ENCODE data around the gene DENND10.
"Not testable (repeated sequence)": the region's sequence is repeated elsewhere in the genome, so short reads cannot be mapped to it uniquely, and the experiment has no call there.

DENND10 gene

DNA sequence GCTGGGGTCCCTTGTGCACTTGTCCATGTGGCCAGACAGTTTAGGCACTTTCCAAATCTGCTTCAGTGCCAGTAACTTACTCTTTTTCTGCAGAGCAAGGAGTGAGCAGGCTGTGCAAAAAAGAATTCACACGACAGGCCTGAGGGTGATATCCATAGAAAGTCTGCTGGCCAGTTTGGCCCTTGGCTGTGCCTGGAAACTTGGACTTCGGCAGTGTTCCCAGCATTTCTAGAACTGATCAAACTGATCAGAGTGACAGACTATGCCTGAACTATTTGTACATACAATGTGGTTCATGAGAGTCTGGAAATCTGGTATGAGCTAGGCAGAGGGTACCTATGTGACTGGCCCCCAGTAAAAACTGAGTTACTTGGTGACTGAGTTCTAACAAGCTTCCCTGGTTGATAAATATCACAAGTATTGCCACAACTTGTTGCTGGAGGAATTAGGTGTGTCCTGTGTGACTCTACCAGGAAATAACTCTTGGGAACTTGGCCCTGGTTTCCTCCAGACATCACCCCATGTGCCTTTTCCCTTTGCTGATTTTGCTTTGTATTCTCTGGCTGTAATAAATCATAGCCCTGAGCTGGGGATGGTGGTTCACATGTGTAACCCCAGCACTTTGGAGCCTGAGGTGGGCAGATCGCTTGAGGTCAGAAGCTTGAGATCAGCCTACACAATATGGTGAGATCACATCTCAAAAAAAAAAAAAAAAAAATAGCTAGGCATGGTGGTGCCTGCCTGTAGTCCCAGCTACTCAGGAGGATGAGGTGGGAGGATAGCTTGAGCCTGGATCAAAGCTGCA lies 3.3 kb upstream of the DENND10 start:
- no peak for FAIRE-seq

DNA sequence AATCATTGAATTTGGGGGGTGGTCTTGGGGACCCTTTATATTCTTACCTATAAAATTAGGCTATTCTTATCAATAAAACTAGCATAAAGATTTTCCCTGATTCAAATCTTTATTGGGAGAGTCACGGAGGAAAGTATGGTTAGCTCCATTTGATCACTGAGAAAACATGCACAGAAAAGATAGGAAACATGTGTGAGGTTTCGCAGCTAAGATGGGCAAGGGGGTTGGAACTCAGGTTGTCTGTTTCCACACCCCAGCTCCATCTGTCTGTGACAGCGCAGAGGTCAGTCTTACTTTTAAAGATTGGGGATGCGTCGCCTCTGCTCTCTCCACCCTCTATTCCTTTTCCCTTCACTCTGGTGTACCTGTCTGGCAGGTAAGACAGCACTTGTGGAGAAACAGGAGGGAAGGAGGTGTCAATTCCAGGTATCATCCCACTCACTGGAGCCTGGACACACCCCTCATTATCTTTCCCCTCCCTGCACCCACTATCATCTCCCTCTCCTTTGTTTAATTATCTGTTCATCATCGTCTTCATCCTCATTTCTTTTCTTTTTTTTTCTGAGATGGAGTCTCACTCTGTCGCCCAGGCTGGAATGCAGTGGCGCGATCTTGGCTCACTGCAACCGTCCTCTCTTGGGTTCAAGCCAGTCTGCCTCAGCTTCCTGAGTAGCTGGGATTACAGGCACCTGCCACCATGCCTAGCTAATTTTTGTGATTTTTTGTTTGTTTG lies 2.4 kb upstream of the DENND10 start:
- no peak for FAIRE-seq

DNA sequence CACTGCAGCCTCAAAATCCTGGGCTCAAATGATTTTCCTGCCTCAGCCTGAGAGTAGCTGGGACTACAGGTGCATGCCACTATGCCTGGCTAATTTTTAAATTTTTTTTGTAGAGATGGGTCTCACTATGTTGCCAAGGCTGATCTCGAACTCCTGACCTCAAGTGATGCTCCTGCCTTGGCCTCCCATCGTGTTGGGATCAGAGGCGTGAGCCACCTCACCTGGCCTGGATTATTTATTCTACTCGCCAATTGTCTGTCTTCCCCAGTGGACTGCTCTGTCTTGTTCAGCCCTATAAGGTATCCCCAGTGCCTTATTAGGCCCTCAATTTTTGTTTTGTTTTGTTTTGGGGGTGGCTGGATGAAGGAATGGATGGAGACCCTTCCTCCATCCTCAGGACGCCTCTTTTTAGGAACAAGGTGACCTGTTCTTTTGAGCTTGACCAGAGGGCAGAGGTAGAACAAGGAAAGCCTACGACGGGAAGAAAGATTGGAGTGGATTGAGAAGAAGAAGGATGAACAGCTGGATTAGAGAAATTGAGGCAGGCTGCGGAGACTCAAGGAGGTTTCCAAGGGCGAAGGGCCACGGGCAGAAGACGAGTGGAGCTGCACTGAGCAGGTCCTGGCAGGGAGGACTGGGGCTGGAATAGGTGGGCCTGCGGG lies 541 bp upstream of the DENND10 start:
- no peak for FAIRE-seq

DNA sequence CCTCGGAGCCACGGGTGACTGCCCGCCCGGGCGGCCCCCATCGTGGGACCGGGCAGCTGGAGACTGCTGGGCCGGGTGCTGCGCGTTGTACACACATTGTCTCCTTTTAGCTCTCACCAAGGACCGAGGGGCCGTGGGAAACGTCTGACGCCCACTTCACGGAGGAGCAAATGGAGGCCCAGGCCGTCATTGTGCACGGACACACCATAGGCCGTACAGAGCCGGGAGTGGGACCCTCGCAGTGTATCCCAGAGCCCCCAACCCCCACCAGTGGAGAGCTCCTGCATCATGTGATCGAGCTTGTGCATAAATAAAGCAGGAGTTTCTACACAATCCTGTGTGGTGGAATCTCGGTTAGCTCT lies 722 bp downstream of the DENND10 start:
- FAIRE-seq = no peak

DNA sequence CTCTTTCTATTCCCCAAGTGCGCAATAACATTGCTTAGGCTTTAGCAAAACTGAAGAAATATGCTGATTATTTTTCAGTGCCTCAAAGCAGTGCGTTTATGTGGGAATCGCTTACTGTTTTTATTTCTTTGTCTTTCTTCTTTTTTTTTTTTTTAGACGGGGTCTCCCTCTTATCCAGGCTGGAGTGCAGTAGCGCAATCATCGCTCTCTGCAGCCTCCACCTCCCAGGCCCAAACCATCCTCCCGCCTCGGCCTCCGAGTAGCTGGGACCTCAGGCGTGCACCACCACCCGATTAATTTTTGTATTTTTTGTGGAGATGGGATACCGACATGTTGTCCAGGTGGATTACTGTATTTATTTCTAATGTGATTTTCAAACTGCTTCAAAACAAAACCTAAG lies 1.2 kb downstream of the DENND10 start:
- no peak for FAIRE-seq

DNA sequence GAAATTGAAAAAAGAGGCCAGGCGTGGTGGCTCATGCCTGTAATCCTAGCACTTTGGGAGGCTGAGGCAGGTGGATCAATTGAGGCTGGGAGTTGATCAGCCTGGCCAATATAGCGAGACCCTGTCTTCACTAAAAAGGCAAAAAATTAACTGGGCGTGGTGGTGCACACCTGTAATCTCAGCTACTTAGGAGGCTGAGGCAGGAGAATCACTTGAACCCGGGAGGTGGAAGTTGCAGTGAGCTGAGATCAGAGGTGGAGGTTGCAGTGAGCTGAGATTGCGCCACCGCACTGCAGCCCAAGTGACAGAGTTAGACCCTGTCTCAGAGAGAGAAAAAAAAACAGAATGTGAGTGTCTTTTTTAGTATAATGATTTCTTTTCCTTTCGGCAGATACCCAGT lies 2.0 kb downstream of the DENND10 start:
- not testable (repeated sequence) for FAIRE-seq

DNA sequence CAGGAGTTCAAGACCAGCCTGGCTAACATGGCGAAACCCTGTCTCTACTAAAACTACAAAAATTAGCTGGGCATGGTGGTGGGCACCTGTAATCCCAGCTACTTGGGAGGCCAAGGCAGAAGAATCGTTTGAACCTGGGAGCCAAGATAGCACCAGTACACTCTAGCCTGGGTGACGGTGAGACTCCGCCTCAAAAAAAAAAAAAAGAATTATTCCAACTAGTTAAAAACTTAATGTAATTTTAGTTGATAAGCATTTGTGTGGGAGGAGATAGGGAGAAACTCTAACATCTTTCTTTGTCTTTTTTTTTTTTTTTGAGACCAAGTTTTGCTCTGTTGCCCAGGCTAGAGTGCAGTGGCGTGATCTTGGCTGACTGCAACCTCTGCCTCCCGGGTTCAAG lies 3.2 kb downstream of the DENND10 start:
- FAIRE-seq = not testable (repeated sequence)

DNA sequence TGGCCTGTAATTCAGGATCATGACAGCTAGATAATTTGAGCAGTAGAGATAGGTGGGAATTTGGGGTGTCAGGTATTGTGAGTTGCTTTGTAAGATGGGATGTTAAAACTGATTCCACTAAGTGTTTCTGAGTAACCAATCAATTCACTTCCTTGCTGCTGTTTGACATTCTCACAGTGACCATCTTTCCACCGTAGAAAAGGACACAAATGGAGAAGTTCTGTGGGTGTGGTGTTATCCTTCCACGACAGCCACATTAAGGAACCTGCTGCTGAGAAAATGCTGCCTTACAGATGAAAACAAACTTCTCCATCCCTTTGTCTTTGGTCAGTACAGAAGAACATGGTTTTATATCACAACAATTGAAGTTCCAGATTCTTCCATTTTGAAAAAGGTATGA lies 3.9 kb downstream of the DENND10 start:
- FAIRE-seq = not testable (repeated sequence)

DNA sequence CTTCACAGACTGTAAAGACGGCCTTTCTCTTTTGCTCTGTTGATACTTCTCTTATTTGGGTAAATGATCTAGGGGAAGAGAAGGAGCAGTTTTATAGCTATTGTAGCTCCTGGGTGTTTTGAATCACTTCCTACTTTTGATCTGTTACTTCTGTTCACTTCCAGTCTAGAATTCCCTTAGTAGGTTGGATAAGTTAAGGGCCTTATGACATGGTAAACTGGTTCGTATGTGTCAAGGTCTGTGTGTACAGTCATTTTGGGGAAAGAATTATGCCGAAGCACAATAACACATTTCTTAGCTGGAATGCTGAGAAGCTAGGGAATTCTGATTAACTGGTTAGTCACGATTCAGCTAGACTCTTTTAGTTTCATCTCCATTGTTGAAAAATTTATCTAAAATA lies 8.1 kb downstream of the DENND10 start:
- FAIRE-seq = no peak

DNA sequence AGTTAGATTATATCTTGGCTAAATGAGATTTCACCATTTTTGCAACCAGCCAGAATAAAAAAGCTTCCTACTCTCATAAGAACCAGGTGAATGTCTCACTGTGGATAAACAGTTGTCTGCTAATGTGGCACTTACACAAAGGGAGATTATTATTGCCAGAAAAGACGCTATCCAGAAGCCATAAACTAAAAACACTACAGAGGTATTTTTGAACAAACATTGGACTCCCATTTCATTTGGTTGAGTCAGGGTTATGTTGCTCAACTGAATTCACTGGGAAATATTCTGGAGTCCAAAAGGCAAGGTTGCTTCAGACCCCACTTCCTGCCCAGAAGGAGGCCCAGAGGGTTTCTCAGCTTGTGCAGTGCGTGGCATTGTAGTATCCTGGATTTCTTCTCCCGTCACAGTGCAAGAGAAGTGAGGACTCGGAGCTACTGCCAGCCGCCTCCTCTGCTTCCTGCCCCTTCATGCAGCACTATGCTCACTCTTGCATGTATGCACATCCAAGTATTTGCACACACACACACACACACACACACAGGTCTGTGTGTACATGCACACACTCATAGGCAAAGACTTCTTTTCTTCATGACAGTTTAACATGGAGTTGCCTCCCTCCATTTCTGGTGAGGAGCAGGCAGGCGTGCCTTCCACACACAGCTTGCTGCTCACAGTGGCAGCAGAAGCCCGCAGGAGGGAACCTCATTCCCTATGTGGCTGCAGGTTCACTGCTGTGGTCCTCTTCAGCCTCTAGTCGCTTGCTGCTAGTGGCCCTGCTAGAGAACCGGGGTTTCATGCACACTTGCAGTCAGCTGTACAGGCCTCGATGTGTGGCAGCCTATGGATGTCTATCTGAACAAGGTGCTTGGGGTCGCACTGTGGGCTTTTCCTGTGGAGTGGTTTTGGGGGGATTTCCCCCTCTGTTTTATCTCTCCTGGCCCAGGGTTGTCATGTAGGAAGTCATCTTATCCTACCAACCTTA lies 10.1 kb downstream of the DENND10 start:
- FAIRE-seq = no peak

DNA sequence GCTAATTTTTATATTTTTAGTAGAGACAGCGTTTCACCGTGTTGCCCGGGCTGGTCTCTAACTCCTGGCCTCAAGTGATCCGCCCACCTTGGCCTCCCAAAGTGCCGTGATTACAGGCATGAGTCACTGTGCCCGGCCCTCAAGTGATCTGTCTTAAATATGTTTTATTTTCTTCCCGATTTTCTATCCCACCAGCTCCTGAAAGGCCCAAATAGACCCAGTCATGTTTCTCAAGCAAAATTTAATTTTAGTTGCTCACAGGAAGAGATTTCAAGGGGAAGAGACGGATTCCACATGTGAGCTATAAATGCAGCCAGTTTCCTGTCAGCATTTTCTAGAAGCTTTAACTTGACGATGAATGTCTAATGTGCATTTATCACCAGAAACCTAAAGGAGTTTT lies 12.0 kb downstream of the DENND10 start:
- no peak for FAIRE-seq

DNA sequence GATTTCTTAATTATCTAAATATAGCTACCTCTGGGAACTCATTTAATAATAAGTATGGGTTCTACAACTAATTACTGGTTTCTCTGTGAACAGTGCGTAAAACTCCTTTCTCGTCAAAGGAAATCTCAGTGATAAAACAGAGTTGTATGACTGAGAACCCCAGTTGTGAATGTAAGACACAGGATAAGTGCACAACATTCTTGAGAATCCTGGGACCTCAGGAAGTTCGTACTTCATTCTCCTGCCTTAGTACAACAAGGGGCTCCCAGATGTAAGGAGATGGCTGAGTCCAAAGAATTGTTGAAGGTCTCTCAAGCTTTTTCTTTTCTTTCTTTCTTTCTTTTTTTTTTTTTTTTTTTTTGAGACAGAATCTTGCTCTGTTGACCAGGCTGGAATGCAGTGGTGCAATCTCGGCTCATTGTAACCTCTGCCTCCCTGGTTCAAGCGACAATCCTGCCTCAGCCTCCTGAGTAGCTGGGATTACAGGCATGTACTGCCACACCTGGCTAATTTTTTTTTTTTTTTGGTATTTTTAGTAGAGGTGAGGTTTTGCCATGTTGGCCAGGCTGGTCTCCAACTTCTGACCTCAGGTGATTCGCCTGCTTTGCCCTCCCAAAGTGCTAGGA lies 12.5 kb downstream of the DENND10 start:
- no peak for FAIRE-seq

DNA sequence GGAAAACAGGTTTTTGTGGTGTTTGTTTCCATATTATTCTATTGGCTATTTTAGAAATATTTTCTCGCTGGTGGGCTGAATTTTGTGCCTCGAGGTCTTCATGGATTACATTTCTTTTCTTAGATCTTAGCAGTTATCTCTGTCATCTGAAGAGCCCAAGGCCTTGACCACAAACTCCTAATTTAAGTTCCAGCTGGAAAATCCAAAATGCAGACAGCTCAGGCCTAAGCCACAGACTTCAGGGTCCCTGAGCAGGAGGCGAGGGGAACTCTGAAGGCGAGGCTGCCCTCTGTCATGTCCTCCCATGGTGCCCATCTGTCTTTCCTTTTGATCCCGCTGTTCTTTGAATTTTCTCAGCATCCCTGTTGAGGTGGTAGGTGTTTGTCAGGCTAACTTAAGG lies 14.3 kb downstream of the DENND10 start:
- FAIRE-seq = no peak

DNA sequence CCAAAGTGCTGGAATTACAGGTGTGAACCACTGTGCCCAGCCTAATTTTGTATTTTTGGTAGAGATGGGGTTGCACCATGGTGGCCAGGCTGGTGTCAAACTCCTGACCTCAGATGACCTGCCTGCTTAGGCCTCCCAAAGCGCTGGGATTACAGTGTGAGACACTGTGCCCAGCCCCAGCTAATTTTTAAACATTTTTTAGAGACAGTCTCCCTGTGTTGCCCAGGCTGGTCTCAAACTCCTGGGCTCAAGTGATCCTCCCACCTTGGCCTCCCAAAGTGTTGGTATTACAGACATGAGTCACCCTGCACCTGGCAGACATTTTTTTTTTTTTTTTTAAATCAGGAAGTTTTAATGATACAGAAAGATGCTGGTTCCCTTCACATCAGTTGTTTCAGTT lies 15.5 kb downstream of the DENND10 start:
- FAIRE-seq = no peak

DNA sequence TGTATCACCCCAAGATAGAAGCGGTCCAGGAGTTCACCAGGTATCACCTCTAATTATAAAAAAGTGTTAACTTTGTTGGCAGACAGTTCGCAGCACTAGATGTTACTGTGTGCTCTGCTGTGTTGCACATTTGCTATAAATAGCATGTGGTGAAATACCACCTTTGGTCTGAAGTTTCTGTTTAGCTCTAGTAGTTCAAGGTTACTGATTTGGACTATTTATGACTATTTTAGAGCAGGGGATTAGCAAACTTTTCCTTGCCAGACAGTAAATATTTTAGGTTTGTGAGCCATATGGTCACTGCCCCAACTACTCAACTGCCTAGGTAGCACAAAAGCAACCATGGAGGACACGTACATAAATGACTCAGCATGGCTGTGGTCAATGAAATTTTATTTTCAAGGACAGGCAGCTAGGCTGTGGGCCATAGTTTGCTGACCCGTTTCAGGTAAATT lies 16.5 kb downstream of the DENND10 start:
- FAIRE-seq = no peak

DNA sequence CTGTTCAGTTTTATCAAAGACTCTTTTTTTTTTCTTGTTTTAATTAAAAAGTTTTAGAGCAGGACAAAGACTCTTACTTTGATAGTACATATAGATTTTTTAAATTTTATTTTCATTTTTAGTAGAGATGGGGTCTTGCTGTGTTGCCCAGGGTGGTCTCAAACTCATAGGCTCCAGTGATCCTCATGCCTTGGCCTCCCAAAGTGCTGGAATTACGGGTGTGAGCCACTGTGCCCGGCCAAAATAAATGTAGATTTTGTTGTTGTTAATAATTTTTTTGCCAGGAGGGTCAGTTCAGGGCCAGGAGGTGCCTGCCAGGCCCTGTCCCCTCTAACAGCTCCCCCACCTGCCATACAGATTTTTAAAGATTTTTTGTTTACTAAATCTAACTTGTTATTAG lies 17.0 kb downstream of the DENND10 start:
- no peak for FAIRE-seq

DNA sequence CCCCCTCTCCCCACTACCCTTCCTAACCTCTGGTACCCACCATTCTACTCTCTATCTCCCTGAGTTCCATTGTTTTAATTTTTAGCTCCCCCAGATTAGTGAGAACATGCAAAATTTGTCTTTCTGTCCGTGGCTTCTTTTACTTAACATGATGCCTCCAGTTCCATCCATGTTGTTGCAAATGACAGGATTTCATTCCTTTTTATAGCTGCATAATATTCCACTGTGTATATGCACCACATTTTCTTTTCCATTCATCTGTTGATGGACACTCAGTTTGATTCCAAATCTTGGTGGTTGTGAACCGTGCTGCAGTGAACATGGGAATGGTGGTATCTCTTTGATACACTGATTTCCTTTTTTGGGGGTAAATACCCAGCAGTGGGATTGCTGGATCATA lies 22.0 kb downstream of the DENND10 start:
- FAIRE-seq = no peak

DNA sequence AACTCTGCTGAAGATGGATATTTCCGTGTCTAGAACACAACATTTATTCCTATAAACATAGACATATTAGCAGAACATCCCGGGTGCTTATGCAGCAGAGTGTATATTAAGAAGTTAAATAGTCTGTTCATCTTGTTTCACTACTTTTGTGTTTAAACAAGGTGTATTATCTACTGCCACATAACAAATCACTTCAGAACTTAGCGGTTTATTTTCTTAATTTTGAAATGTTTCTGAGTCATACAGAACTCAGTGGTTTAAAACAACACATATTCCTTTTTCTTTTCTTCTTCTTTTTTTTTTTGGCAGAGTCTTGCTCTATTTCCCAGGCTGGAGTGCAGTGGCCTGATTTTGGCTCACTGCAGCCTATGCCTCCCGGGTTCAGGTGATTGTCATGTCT lies 25.8 kb downstream of the DENND10 start:
- no peak for FAIRE-seq

DNA sequence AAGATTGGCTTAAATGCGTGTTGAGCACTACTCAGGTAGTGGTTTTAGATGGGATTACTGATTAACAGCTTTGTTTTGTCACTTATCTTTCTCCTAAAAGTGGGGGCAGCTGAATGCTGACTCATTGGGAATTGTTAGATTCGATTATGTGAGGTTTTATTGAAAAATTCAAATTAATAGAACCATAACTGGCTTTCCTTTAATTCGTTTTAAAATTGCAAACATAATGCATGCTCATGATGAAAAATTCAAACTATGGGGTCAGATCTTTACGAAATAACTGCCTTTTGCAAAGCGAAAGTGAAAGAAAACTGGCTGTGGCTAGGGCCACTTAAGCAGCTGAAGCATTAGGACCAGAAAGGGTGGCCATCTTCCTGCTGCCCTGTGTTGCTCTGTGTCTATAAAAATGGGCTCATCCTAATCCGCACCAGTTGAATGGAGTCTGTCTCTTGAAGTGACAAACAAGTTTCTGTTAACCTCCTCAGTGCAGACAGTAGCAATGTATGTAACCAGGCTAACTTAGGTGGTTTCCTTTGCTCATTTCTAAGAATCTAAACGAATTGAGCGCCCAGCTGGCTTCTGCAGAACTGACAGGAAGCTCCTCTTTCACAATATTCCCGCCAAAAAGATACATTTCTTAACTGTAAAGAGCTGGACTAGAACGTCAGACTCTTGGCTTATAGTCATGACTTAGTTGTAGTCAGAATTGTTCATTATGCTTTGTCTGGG lies 27.8 kb downstream of the DENND10 start:
- FAIRE-seq = no peak

DNA sequence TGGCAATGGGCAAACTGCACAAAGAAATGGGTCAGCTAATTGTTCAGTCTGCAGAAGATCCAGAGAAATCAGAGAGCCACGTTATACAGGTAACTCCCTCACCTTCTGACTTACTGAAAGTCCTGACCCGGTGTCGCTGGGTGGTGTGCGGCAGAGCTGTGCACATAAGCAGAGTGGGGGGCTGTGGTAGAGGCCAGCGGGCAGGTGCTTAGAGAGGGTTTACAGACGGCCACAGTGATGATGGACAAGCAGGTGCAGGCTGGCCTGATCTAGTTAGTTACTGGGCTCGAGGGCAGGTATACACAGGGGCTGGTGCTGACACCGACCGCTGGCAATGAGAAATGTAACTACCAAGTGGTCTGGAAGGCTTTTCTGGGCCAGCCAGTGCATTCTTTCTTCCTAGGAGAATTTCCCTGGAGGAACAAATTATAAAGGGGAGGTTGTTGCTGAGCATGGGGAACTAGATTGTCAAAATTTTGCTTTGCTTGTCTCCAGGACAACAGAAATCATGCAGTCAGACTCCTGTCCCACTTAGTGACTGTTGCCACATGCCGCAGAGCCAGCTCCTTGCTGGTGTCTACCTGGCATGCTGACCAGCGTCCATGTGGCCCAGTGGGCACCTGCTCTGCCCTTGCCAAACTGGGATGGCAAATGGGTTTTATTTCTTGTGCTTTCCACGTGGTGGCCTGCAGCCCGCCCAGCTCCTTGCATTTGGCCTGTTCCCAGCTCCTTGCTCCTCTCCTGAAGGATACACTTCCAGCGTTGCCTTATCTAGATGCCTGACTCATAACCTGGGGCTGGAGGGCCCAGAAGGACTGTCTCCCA lies 28.8 kb downstream of the DENND10 start:
- FAIRE-seq = no peak

DNA sequence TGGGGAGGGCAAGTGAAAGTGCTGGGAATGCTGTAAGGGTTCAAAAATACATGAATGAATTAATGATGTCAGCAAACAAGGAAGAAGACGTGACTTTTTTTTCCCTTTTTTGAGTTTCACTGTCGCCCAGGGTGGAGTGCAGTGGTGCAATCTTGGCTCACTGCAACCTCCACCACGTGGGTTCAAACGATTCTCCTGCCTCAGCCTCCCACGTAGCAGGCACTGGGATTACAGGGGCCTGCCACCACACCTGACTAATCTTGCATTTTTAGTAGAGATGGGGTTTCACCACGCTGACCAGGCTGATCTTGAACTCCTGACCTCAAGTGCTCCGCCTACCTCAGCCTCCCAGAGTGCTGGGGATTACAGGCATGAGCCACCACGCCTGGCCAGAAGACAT lies 30.0 kb downstream of the DENND10 start:
- FAIRE-seq = no peak

Data from A204.1 (cell line).